OCI-LY1 (cell line): Measurements from ENCODE around the gene COL7A1.

Source experiments
- H2AFZ ChIP-seq: fragments of 200-600 bp; sonication (generic), shearing (Covaris generic); 2 replicates; pipeline ENCODE4 v1.6.0; 2014; ENCODE audit warnings: antibody characterized with exemption, mild to moderate bottlenecking, low read length
- H3F3A ChIP-seq: fragments of 200-600 bp; sonication (generic), shearing (Covaris generic); 2 replicates; pipeline ENCODE4 v1.6.0; 2014; ENCODE audit warnings: mild to moderate bottlenecking, antibody characterized with exemption, low read length, moderate library complexity; ENCODE audit not compliant: insufficient read depth
- H3K27ac ChIP-seq: fragments of 200-600 bp; sonication (generic); 2 replicates; pipeline ENCODE4 v1.5.1; 2014; ENCODE audit warnings: low read length, mixed run types, mild to moderate bottlenecking, low read depth; ENCODE audit not compliant: poor library complexity, severe bottlenecking
- H3K27me3 ChIP-seq: fragments of 200-600 bp; sonication (generic); 2 replicates; pipeline ENCODE4 v1.6.0; 2014; ENCODE audit warnings: antibody characterized with exemption, mild to moderate bottlenecking, low read length, moderate library complexity; ENCODE audit not compliant: insufficient read depth
- H3K36me3 ChIP-seq: fragments of 200-600 bp; sonication (generic); 2 replicates; pipeline ENCODE4 v1.6.1; 2014; ENCODE audit warnings: mild to moderate bottlenecking, antibody characterized with exemption, low read length, moderate library complexity, mixed read lengths; ENCODE audit not compliant: insufficient read depth
- H3K4me1 ChIP-seq: fragments of 200-600 bp; sonication (generic); 2 replicates; pipeline ENCODE4 v1.5.1; 2014; ENCODE audit warnings: mild to moderate bottlenecking, low read length, moderate library complexity; ENCODE audit not compliant: insufficient read depth, severe bottlenecking
- H3K4me2 ChIP-seq: fragments of 200-600 bp; sonication (generic), shearing (Covaris generic); 2 replicates; pipeline ENCODE4 v1.6.1; 2014; ENCODE audit warnings: low read length
- H3K4me3 ChIP-seq: fragments of 200-600 bp; sonication (generic); 2 replicates; pipeline ENCODE4 v1.5.1; 2014; ENCODE audit warnings: low read length, low read depth, mild to moderate bottlenecking, mixed read lengths; ENCODE audit not compliant: poor library complexity, severe bottlenecking
- H3K79me2 ChIP-seq: fragments of 200-600 bp; shearing (Covaris generic); 2 replicates; pipeline ENCODE4 v1.6.1; 2016; ENCODE audit warnings: mixed run types, low read length, mixed read lengths; ENCODE audit not compliant: insufficient read depth
- H3K9ac ChIP-seq: fragments of 200-600 bp; sonication (generic), shearing (Covaris generic); 2 replicates; pipeline ENCODE4 v1.6.1; 2014; ENCODE audit warnings: mild to moderate bottlenecking, low read length, mixed read lengths
- H3K9me2 ChIP-seq: fragments of 200-600 bp; sonication (generic), shearing (Covaris generic); 2 replicates; pipeline ENCODE4 v1.6.1; 2014; ENCODE audit warnings: low read depth, mild to moderate bottlenecking, low read length, mixed read lengths
- H3K9me3 ChIP-seq: fragments of 200-600 bp; shearing (Covaris generic); 2 replicates; pipeline ENCODE4 v1.6.1; 2014; ENCODE audit warnings: low read length, mixed read lengths
- H4K20me1 ChIP-seq: fragments of 200-600 bp; sonication (generic), shearing (Covaris generic); 2 replicates; pipeline ENCODE4 v1.6.0; 2016; ENCODE audit warnings: mild to moderate bottlenecking, low read length; ENCODE audit not compliant: insufficient read depth
- EZH2 ChIP-seq: fragments of 200-600 bp; sonication (generic), shearing (Covaris generic); IDR thresholded peaks from 2 replicates; pipeline ENCODE4 v1.8.0; 2017; ENCODE audit warnings: borderline replicate concordance, mixed run types, mild to moderate bottlenecking, antibody characterized with exemption, low read length, moderate library complexity, mixed read lengths
- TF ChIP-seq, protein P1 (sequence below): fragments of 200-600 bp; sonication (generic), shearing (Covaris generic); IDR thresholded peaks from 2 replicates; pipeline ENCODE4 v1.5.1; 2017; ENCODE audit warnings: mild to moderate bottlenecking, antibody characterized with exemption, low read length, moderate library complexity, mixed read lengths

COL7A1 gene

DNA sequence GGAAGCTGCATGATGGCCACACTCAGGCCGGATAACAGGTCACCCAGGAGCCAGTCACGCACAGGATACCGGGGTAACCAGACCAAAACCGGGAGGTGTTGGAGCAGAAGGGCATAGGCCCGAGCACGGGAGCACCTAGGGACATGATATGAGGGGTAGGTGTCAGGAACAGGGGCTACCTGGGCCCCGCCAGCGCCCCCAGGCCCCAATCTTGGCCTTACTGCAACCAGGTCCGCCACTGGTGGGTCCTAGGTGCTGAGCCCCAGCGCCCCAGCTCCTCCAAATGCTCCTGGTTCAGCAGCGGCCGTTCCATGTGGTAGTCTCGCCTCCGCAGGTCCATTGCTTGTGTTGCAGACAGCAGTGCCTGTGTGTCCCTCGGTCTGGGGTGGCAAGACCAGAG lies 38.1 kb upstream of the COL7A1 start:
- H3K4me2 ChIP-seq = no peak overlapping the region
- H3K79me2 ChIP-seq = no peaks in the 10 kb centered on the region
- no peaks in the 10 kb centered on the region for H3K9me3 ChIP-seq
- H3K27ac ChIP-seq = no peak overlapping the region
- H3K4me3 ChIP-seq = no peak overlapping the region
- no peak overlapping the region for H2AFZ ChIP-seq
- no peaks in the 10 kb centered on the region for H3K27me3 ChIP-seq
- peaks cover 45% of the 10 kb centered on the region for H3K36me3 ChIP-seq
- TF ChIP-seq EZH2 = no peak
- H4K20me1 ChIP-seq = no peaks in the 10 kb centered on the region
- peaks cover 26% of the 10 kb centered on the region for H3K4me1 ChIP-seq
- no peaks in the 10 kb centered on the region for H3K9me2 ChIP-seq
- H3F3A ChIP-seq = no peaks in the 10 kb centered on the region
- no peak overlapping the region for H3K9ac ChIP-seq

DNA sequence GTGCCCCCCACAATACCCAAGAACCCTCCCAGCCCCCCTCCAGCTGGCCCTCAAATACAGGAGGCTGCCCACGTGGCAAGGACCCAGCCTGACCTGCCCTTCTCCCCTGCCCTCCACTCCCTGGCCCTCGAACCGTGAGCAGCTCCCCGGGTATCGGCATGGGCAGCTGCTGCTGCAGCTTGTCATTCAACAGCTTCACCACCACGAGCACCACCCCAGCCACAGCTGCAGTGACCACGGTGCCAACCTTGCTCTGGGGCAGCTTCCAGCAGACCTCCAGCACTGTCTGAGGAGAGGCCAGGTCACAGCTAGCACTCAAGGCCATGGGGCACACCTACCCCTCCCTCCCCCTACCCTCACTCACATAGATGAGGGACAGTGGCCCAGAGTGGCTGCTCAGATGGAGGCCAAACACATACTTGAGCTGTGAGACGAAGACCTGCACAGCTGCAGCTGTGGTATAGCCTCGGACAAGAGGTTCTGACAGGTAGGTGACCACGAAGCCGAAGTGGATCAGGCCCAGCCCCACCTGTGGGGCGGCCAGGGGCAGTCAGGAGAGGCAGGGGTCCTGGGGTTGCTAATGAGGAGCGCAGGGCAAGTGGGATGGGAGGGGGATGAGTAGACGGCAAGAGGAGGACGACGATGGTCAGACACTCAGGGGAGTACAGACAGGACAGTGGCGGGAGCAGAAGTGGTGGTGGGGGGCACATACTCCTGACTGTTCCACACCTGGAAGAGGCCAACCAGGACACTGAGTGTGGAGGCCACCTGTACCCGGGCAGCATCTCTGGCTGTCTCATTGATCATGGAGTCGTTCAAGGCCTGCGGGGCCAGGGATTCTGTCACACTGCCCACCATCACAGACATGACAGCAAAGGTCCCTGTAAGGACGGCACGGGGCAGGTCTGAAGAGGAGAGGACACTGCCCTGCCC lies 36.7 kb upstream of the COL7A1 start:
- no peaks in the 10 kb centered on the region for H3K27me3 ChIP-seq
- H3K9me3 ChIP-seq = no peaks in the 10 kb centered on the region
- no peak overlapping the region for H2AFZ ChIP-seq
- peaks cover 59% of the 10 kb centered on the region for H3K36me3 ChIP-seq
- H3K4me3 ChIP-seq = no peak overlapping the region
- peaks cover 20% of the 10 kb centered on the region for H3K4me1 ChIP-seq
- no peaks in the 10 kb centered on the region for H3K9me2 ChIP-seq
- no peak overlapping the region for H3K4me2 ChIP-seq
- H3K27ac ChIP-seq = no peak overlapping the region
- no peaks in the 10 kb centered on the region for H3K79me2 ChIP-seq
- no peaks in the 10 kb centered on the region for H3F3A ChIP-seq
- H4K20me1 ChIP-seq = no peaks in the 10 kb centered on the region
- TF ChIP-seq, protein P1, sequence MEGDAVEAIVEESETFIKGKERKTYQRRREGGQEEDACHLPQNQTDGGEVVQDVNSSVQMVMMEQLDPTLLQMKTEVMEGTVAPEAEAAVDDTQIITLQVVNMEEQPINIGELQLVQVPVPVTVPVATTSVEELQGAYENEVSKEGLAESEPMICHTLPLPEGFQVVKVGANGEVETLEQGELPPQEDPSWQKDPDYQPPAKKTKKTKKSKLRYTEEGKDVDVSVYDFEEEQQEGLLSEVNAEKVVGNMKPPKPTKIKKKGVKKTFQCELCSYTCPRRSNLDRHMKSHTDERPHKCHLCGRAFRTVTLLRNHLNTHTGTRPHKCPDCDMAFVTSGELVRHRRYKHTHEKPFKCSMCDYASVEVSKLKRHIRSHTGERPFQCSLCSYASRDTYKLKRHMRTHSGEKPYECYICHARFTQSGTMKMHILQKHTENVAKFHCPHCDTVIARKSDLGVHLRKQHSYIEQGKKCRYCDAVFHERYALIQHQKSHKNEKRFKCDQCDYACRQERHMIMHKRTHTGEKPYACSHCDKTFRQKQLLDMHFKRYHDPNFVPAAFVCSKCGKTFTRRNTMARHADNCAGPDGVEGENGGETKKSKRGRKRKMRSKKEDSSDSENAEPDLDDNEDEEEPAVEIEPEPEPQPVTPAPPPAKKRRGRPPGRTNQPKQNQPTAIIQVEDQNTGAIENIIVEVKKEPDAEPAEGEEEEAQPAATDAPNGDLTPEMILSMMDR = no peak
- no peak for TF ChIP-seq EZH2
- no peak overlapping the region for H3K9ac ChIP-seq

- Histone ChIP-seq H3K4me2 (no peak overlapping the region), H3K9me3 (no peaks in the 10 kb centered on the region), H3K4me3 (no peak overlapping the region), H3K27ac (no peak overlapping the region), H4K20me1 (no peaks in the 10 kb centered on the region), H3K9me2 (no peaks in the 10 kb centered on the region), H3K79me2 (no peaks in the 10 kb centered on the region), H3K9ac (no peak overlapping the region), H2AFZ (no peak overlapping the region), H3K4me1 (peaks cover 10% of the 10 kb centered on the region), H3K27me3 (no peaks in the 10 kb centered on the region), H3K36me3 (peaks cover 67% of the 10 kb centered on the region), H3F3A (no peaks in the 10 kb centered on the region)
- no peak for TF ChIP-seq EZH2
- TF ChIP-seq, protein P1 = no peak
Measured at GRCh38 chr3:48630833-48631232, 35.7 kb upstream of the COL7A1 start.
